ENCODE measurements around the gene KCNQ1. TPM values are rescaled to one million over a fixed set of nuclear protein-coding genes. Genes with fewer than 3 reads are reported as not detected.

KCNQ1 gene
- polyA plus RNA-seq, 1 experiment, result not detected

DNA sequence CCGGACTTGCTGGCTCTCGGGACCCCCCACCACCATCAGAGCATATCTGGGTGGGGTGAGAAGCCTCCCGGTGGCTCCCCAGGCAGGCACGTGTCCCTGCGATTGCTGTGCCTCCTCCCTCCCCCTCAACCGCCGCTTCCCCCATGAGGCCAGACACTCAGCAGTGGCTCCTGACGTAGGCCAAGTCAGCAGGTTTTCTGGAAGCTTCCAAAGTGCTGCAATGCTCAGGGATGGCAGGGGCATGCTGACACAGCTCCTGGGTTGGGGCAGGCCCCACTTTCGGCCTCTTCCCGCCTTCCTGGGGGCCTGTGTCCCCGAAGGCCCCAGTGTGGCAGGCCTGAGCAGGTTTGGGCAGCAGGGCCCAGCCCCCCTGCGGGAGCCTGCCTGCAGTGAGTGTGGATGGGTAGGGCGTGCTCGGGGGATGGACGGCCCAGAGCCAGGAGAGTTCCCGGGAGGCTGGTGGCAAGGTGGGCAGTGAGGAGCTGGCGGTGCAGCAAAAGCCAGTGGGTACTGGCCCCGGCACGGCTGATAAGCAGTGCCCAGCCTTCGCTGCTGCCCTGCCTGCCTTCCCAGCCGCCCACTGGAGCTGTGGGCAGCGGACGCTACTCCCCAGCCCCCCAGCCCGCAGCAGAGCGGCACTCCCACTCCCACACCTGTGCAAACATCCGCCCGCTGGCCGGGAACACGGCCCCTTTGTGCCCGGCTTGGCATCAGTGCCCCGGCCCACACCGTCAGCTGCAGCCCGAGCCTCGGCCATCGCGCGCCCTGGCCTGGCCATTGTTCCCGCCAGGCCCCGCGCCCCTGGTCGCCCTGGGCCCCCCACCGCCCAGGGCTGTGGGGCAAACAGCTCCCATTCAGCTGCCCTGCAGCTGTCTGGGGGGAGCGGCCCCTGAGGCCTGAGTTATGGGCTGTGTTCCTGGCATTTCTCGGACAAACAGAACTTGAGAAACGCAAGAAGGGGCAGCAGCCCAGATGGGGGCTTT, 130.0 kb downstream of the KCNQ1 start:
- Histone ChIP-seq H3K27me3 (ENCODE audit: control insufficient read depth, insufficient read depth, low read length) (peaks cover 14% of the 10 kb centered on the region), H3K4me3 (ENCODE audit: low read depth, low read length) (no peak overlapping the region), H3K27ac (ENCODE audit: low read depth, low read length) (no peak overlapping the region), H3K9me3 (ENCODE audit: control insufficient read depth, insufficient read depth, low read length) (peaks cover 30% of the 10 kb centered on the region)
- ChIA-PET POLR2A (no interaction called here), CTCF (interaction anchor here (0.7 kb wide), 1 partner anchor 19 kb away, joined by 3 read pairs; no protein-coding TSS in a partner anchor)
- TF ChIP-seq, protein P1, sequence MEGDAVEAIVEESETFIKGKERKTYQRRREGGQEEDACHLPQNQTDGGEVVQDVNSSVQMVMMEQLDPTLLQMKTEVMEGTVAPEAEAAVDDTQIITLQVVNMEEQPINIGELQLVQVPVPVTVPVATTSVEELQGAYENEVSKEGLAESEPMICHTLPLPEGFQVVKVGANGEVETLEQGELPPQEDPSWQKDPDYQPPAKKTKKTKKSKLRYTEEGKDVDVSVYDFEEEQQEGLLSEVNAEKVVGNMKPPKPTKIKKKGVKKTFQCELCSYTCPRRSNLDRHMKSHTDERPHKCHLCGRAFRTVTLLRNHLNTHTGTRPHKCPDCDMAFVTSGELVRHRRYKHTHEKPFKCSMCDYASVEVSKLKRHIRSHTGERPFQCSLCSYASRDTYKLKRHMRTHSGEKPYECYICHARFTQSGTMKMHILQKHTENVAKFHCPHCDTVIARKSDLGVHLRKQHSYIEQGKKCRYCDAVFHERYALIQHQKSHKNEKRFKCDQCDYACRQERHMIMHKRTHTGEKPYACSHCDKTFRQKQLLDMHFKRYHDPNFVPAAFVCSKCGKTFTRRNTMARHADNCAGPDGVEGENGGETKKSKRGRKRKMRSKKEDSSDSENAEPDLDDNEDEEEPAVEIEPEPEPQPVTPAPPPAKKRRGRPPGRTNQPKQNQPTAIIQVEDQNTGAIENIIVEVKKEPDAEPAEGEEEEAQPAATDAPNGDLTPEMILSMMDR (IDR thresholded peaks at IDR 0.05; ENCODE audit: low read depth, low read length), result no peak
- DNase-seq (ENCODE audit: low read depth, low spot score), result no peak

DNA sequence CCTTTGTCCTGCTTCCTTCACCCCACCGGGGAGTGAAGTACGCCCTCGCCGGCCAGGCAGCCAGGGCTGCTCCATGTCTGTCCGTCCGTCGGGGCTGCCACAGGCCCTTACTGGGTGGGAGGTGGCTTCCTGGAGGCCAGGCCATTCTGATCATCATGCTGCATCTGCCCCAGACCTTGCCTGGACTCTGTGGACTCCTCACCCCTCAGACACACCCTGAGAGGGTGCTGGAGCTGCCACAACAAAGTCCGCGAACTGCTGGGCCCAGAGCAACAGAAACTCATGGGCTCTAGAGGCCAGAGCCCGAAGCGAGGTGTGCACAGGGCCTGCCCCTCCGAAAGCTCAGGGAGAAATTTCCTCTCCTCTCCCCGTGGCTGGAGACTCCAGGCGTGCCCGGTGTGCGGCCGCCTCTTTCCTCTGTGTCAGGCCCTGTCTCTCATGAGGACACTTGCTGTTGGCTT, 130.8 kb downstream of the KCNQ1 start:
- CTCF ChIA-PET, result interaction anchor here (0.7 kb wide), 1 partner anchor 20 kb away, joined by 3 read pairs; no protein-coding TSS in a partner anchor

DNA sequence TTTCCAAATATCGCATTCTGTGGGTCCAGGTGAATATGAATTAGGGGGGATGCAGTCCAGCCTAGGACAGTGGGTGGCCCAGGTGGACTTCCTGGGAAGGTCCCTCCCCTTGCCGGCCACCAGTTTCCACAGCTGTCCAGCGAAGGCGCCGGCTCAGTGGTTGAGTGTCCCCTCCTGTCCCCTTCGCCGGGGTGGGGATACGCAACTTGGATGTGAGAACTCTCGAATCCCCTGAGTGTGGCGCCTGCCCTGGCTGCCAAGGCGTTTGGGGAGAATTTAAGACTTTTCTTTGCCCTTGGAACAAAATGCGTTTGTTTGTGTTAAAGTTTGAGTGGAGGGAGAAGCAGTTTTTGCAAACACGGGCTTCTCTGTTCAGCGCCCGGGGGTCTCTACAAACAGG, 131.3 kb downstream of the KCNQ1 start:
- ChIA-PET POLR2A (no interaction called here), CTCF (no interaction called here)
- no peak overlapping the region for H3K27ac ChIP-seq (ENCODE audit: low read depth, low read length)
- peaks cover 18% of the 10 kb centered on the region; the same call in 1 of the 2 replicates for H3K9me3 ChIP-seq (ENCODE audit: control insufficient read depth, insufficient read depth, low read length)
- no peak overlapping the region for H3K4me3 ChIP-seq (ENCODE audit: low read depth, low read length)
- no peak for DNase-seq (ENCODE audit: low read depth, low spot score)
- TF ChIP-seq, protein P1 (IDR thresholded peaks at IDR 0.05; ENCODE audit: low read depth, low read length), result no peak
- peaks cover 14% of the 10 kb centered on the region for H3K27me3 ChIP-seq (ENCODE audit: control insufficient read depth, insufficient read depth, low read length)

More for the DNA sequence above, 130.8 kb downstream of the KCNQ1 start:
- TF ChIP-seq, protein P1 (IDR thresholded peaks at IDR 0.05; ENCODE audit: low read depth, low read length), result no peak
- no peak for DNase-seq (ENCODE audit: low read depth, low spot score)
- POLR2A ChIA-PET, result no interaction called here
- H3K4me3 ChIP-seq (ENCODE audit: low read depth, low read length), result no peak overlapping the region
- H3K27ac ChIP-seq (ENCODE audit: low read depth, low read length), result no peak overlapping the region
- peaks cover 14% of the 10 kb centered on the region for H3K27me3 ChIP-seq (ENCODE audit: control insufficient read depth, insufficient read depth, low read length)
- H3K9me3 ChIP-seq (ENCODE audit: control insufficient read depth, insufficient read depth, low read length), result peaks cover 23% of the 10 kb centered on the region

DNA sequence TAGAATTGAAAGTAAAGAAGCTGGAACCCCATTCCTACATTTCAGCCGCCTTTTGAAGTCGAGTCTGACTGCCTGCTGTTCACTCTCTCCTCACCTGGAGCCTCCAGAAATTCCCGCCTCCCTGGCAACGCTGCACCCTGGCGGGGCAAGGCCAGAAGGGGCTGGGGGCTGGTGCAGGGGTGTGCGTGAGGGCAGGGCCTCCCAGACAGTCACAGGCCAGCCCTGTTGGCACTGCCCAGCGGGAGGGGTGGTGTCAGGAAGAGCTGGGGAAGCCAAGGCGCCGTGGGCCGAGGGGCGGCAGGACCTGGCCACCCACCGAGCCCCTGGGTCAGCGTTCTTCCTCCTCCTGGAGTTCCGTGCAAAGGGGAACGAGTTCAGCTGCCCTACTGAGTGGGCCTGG, 131.7 kb downstream of the KCNQ1 start:
- Histone ChIP-seq H3K4me3 (ENCODE audit: low read depth, low read length) (no peak overlapping the region), H3K27me3 (ENCODE audit: control insufficient read depth, insufficient read depth, low read length) (peaks cover 14% of the 10 kb centered on the region), H3K27ac (ENCODE audit: low read depth, low read length) (no peak overlapping the region), H3K9me3 (ENCODE audit: control insufficient read depth, insufficient read depth, low read length) (peaks cover 13% of the 10 kb centered on the region; the same call in 1 of the 2 replicates)
- DNase-seq (ENCODE audit: low read depth, low spot score), result no peak
- POLR2A ChIA-PET, result no interaction called here
- CTCF ChIA-PET, result no interaction called here
- TF ChIP-seq, protein P1 (IDR thresholded peaks at IDR 0.05; ENCODE audit: low read depth, low read length), result no peak

Measured in AG04450 (cell line).